ENCODE measurements around the gene ATRIP. TPM values are rescaled to one million over a fixed set of nuclear protein-coding genes. Genes with fewer than 3 reads are reported as not detected.

Gene ATRIP
- polyA plus RNA-seq, 1 of the 3 experiments (the other 2 are of a cell fraction): 5.6 TPM

DNA sequence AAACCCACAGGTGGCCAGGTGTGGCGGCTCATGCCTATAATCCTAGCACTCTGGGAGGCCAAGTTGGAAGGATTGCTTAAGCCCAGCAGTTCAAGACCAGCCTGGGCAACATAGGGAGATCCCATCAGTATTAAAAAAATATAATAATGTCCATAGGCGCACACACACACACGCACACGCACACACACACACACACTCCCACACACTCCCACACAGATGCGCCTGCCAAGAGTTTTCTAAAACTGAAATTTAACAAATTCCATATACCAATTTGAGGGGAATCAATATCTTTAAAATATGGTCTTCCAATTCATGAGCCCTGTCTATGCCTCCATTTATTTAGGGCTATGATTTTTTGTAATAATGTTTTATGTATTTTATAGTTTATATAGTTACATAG lies 40.4 kb downstream of the ATRIP start:
- no peak for DNase-seq
- ChIA-PET POLR2A (no interaction called here), CTCF (interaction anchor here (1.0 kb wide), 1 partner anchor 16 kb away, joined by 4 read pairs; no protein-coding TSS in a partner anchor)
- Histone ChIP-seq H3K27me3 (ENCODE audit: insufficient read depth) (no peaks in the 10 kb centered on the region), H3K9me2 (no peaks in the 10 kb centered on the region), H3K4me1 (ENCODE audit: control insufficient read depth in 1 of 2, insufficient read depth in 2 of 2, low read depth in 1 of 2, low read length in 1 of 2) (no peaks in the 10 kb centered on the region), H4K20me1 (ENCODE audit: insufficient read depth) (no peaks in the 10 kb centered on the region), H3K36me3 (replicated peaks in 1 of 2; ENCODE audit: control insufficient read depth in 1 of 2, insufficient read depth in 2 of 2, low read length in 1 of 2) (peaks cover 0 to 5% of the 10 kb centered on the region in 2 experiments), H3K4me3 (ENCODE audit: low read depth in 2 of 2, low read length in 1 of 2) (no peak overlapping the region), H3K9ac (no peak overlapping the region), H3K79me2 (ENCODE audit: insufficient read depth) (no peaks in the 10 kb centered on the region), H3K27ac (ENCODE audit: low read depth in 2 of 2, low read length in 1 of 2) (no peak overlapping the region), H3K9me3 (no peaks in the 10 kb centered on the region), H3K4me2 (no peak overlapping the region), H3F3A (replicated peaks; ENCODE audit: insufficient read depth) (peaks cover 14% of the 10 kb centered on the region), H2AFZ (ENCODE audit: low read depth) (no peak overlapping the region)
- 96% methylated on average over 5 of the region's 5 CpGs for WGBS (ENCODE audit: low lambda C conversion rate)
- no peak for TF ChIP-seq EZH2phosphoT487 (IDR thresholded peaks at IDR 0.05; ENCODE audit: borderline replicate concordance, low read depth)
- TF ChIP-seq, protein P1, sequence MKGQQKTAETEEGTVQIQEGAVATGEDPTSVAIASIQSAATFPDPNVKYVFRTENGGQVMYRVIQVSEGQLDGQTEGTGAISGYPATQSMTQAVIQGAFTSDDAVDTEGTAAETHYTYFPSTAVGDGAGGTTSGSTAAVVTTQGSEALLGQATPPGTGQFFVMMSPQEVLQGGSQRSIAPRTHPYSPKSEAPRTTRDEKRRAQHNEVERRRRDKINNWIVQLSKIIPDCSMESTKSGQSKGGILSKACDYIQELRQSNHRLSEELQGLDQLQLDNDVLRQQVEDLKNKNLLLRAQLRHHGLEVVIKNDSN (IDR thresholded peaks at IDR 0.05; ENCODE audit: borderline replicate concordance, low read depth): no peak
- no peak for TF ChIP-seq EP300 (IDR thresholded peaks at IDR 0.05; ENCODE audit: borderline replicate concordance in 1 of 2, low read depth in 1 of 2, low read length in 1 of 2)

DNA sequence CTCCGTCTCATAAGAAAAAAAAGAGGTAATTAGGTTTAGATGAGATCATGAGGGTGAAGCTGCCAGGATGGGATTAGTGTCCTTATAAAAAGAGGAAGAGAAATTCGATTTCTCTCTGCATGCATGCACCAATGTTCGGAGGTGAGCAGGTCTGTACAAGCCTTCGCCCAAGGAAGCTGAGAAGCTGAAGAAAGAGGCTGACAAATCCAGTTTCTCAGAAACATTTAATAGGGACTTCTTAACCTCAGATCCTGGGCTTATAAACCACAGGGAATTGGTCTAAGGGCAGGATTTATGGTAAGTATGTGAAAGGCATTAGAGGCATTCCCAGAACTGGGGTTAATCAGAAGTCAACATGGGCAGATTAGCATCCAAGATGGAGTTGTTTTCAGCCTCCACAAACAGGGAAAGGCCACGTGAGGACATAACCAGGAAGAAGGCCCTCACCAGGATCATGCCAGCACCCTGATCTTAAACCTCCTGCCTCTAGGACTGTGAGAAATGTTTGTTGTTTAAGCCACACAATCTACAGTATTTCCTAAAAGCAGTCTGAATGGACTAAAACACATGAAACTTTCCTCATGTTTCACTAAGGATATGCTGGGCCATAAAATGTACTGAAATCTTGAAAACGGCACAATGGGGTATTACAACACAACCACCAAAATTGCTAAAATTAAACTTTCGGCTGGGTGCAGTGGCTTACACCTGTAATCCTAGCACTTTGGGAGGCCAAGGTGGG lies 46.1 kb downstream of the ATRIP start:
- no peak for TF ChIP-seq FOXM1 (IDR thresholded peaks at IDR 0.05; ENCODE audit: low read depth)
- TF ChIP-seq, protein P2, sequence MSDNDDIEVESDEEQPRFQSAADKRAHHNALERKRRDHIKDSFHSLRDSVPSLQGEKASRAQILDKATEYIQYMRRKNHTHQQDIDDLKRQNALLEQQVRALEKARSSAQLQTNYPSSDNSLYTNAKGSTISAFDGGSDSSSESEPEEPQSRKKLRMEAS (IDR thresholded peaks at IDR 0.05; ENCODE audit: low read depth): no peak
- no peak for TF ChIP-seq POLR2AphosphoS5 (IDR thresholded peaks at IDR 0.05; ENCODE audit: low read depth, low read length)
- TF ChIP-seq GABPA (IDR thresholded peaks at IDR 0.05; ENCODE audit: low read depth): no peak
- TF ChIP-seq, protein P3, sequence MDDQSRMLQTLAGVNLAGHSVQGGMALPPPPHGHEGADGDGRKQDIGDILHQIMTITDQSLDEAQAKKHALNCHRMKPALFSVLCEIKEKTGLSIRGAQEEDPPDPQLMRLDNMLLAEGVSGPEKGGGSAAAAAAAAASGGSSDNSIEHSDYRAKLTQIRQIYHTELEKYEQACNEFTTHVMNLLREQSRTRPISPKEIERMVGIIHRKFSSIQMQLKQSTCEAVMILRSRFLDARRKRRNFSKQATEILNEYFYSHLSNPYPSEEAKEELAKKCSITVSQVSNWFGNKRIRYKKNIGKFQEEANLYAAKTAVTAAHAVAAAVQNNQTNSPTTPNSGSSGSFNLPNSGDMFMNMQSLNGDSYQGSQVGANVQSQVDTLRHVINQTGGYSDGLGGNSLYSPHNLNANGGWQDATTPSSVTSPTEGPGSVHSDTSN (IDR thresholded peaks at IDR 0.05): no peak
- TF ChIP-seq RAD21 (IDR thresholded peaks at IDR 0.05; ENCODE audit: low read length): no peak
- no peak for TF ChIP-seq JUND (IDR thresholded peaks at IDR 0.05)
- TF ChIP-seq RXRA (IDR thresholded peaks at IDR 0.05; ENCODE audit: borderline replicate concordance, low read depth): no peak
- TF ChIP-seq TCF12 (IDR thresholded peaks at IDR 0.05): no peak
- TF ChIP-seq, protein P4, sequence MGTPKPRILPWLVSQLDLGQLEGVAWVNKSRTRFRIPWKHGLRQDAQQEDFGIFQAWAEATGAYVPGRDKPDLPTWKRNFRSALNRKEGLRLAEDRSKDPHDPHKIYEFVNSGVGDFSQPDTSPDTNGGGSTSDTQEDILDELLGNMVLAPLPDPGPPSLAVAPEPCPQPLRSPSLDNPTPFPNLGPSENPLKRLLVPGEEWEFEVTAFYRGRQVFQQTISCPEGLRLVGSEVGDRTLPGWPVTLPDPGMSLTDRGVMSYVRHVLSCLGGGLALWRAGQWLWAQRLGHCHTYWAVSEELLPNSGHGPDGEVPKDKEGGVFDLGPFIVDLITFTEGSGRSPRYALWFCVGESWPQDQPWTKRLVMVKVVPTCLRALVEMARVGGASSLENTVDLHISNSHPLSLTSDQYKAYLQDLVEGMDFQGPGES (IDR thresholded peaks at IDR 0.05; ENCODE audit: low read depth, low read length): no peak
- no peak for TF ChIP-seq TAF1 (IDR thresholded peaks at IDR 0.05; ENCODE audit: borderline replicate concordance, low read depth, low read length)
- no peaks in the 10 kb centered on the region for H3K27me3 ChIP-seq (ENCODE audit: insufficient read depth)
- H3K79me2 ChIP-seq (ENCODE audit: insufficient read depth): no peaks in the 10 kb centered on the region
- 90% methylated on average over 7 of the region's 7 CpGs for WGBS (ENCODE audit: low lambda C conversion rate)
- no peak overlapping the region for H2AFZ ChIP-seq (ENCODE audit: low read depth)
- H3K9me2 ChIP-seq: no peaks in the 10 kb centered on the region
- H3K4me3 ChIP-seq (ENCODE audit: low read depth in 2 of 2, low read length in 1 of 2): no peak overlapping the region
- H3K4me1 ChIP-seq (ENCODE audit: control insufficient read depth in 1 of 2, insufficient read depth in 2 of 2, low read depth in 1 of 2, low read length in 1 of 2): no peaks in the 10 kb centered on the region
- ChIA-PET POLR2A (no interaction called here), CTCF (interaction anchor here (1.0 kb wide), 1 partner anchor 19 kb away, joined by 3 read pairs; no protein-coding TSS in a partner anchor)
- H3K9me3 ChIP-seq: no peaks in the 10 kb centered on the region
- no peak overlapping the region for H3K9ac ChIP-seq
- no peaks in the 10 kb centered on the region for H4K20me1 ChIP-seq (ENCODE audit: insufficient read depth)
- no peak for DNase-seq
- peaks cover 0 to 16% of the 10 kb centered on the region in 2 experiments for H3K36me3 ChIP-seq (replicated peaks in 1 of 2; ENCODE audit: control insufficient read depth in 1 of 2, insufficient read depth in 2 of 2, low read length in 1 of 2)
- peaks cover 10% of the 10 kb centered on the region for H3F3A ChIP-seq (replicated peaks; ENCODE audit: insufficient read depth)
- H3K4me2 ChIP-seq: no peak overlapping the region
- no peak overlapping the region for H3K27ac ChIP-seq (ENCODE audit: low read depth in 2 of 2, low read length in 1 of 2)
